Neuronal stem cell (in vitro differentiated cells): ENCODE measurements around the gene ANKEF1.

ENCODE experiments used
- DNase-seq: peaks from one replicate; pipeline ENCODE4 v3.0.0-alpha.2; 2013; ENCODE audit warnings: low spot score
- H2AFZ ChIP-seq: one replicate; pipeline ENCODE4 v1.6.1; 2013; ENCODE audit warnings: mild to moderate bottlenecking, low read length, inconsistent platforms
- H2AK5ac ChIP-seq: 2 replicates; pipeline ENCODE4 v1.6.1; 2013; ENCODE audit warnings: low read depth, mild to moderate bottlenecking, inconsistent platforms, low read length, moderate library complexity, mixed read lengths
- H2BK120ac ChIP-seq: 2 replicates; pipeline ENCODE4 v1.6.1; 2013; ENCODE audit warnings: low read depth, mild to moderate bottlenecking, inconsistent platforms, low read length, moderate library complexity, mixed read lengths
- H2BK12ac ChIP-seq: one replicate; pipeline ENCODE4 v1.6.1; 2013; ENCODE audit warnings: low read length, inconsistent platforms
- H2BK15ac ChIP-seq: 2 replicates; pipeline ENCODE4 v1.6.1; 2013; ENCODE audit warnings: mild to moderate bottlenecking, low read length, inconsistent platforms, mixed read lengths
- H2BK5ac ChIP-seq: one replicate; pipeline ENCODE4 v1.6.1; 2013; ENCODE audit warnings: inconsistent platforms, mild to moderate bottlenecking, low read length, moderate library complexity
- H3K14ac ChIP-seq: one replicate; pipeline ENCODE4 v1.6.1; 2013; ENCODE audit warnings: low read length, inconsistent platforms
- H3K18ac ChIP-seq: 2 replicates; pipeline ENCODE4 v1.6.1; 2013; ENCODE audit warnings: low read length, inconsistent platforms
- H3K23ac ChIP-seq: 2 replicates; pipeline ENCODE4 v1.6.1; 2013; ENCODE audit warnings: low read depth, mild to moderate bottlenecking, mixed read lengths, low read length, inconsistent platforms; ENCODE audit not compliant: poor library complexity
- H3K27ac ChIP-seq: replicated peaks from 3 replicates; pipeline ENCODE4 v1.5.1; 2013; ENCODE audit warnings: low read length, inconsistent platforms
- H3K27me3 ChIP-seq, 3 experiments: 2 replicates each; pipeline ENCODE4 v1.6.1; 2013; ENCODE audit warnings: low read length in 3 of 3, mild to moderate bottlenecking in 2 of 3, inconsistent platforms in 1 of 3, low read depth in 1 of 3, mixed read lengths in 1 of 3, moderate library complexity in 1 of 3; ENCODE audit not compliant: control insufficient read depth in 3 of 3, insufficient read depth in 3 of 3
- H3K36me3 ChIP-seq, 2 donors: replicated peaks in 1 of 2; 2 replicates each; pipeline ENCODE4 v1.6.1; 2013; ENCODE audit warnings: low read length in 2 of 2; ENCODE audit not compliant: control insufficient read depth in 2 of 2, insufficient read depth in 2 of 2
- H3K4ac ChIP-seq: 2 replicates; pipeline ENCODE4 v1.6.1; 2013; ENCODE audit warnings: inconsistent platforms, mild to moderate bottlenecking, low read length, moderate library complexity
- H3K4me1 ChIP-seq, 2 donors: 1 replicate in 1 of 2; 2 replicates in 1 of 2; pipeline ENCODE4 v1.6.1; 2013; ENCODE audit warnings: low read length in 2 of 2, low read depth in 1 of 2; ENCODE audit not compliant: control insufficient read depth in 2 of 2, insufficient read depth in 1 of 2
- H3K4me2 ChIP-seq: one replicate; pipeline ENCODE4 v1.6.1; 2013; ENCODE audit warnings: mild to moderate bottlenecking, low read length, inconsistent platforms; ENCODE audit not compliant: insufficient read depth, poor library complexity, severe bottlenecking
- H3K4me3 ChIP-seq, 2 donors: 2 replicates each; pipeline ENCODE4 v1.5.1; 2013; ENCODE audit warnings: low read length in 2 of 2, mild to moderate bottlenecking in 2 of 2, inconsistent platforms in 1 of 2, moderate library complexity in 1 of 2
- H3K79me1 ChIP-seq: one replicate; pipeline ENCODE4 v1.6.1; 2013; ENCODE audit warnings: low read depth, mild to moderate bottlenecking, inconsistent platforms, low read length, moderate library complexity
- H3K9ac ChIP-seq: one replicate; pipeline ENCODE4 v1.6.1; 2013; ENCODE audit warnings: mild to moderate bottlenecking, low read depth, low read length, inconsistent platforms; ENCODE audit not compliant: poor library complexity
- H3K9me3 ChIP-seq, 2 donors: replicated peaks in 1 of 2; 2 replicates each; pipeline versions ENCODE3 to v1.6.1; 2013; ENCODE audit warnings: low read length in 2 of 2, mild to moderate bottlenecking in 2 of 2, inconsistent platforms in 1 of 2, low read depth in 1 of 2, mixed read lengths in 1 of 2, moderate library complexity in 1 of 2; ENCODE audit not compliant: control insufficient read depth in 2 of 2, insufficient read depth in 1 of 2
- H4K8ac ChIP-seq: one replicate; pipeline ENCODE4 v1.6.1; 2013; ENCODE audit warnings: low read depth, mild to moderate bottlenecking, inconsistent platforms, low read length, moderate library complexity
- H4K91ac ChIP-seq: one replicate; pipeline ENCODE4 v1.6.1; 2013; ENCODE audit warnings: low read length, low read depth, mild to moderate bottlenecking, inconsistent platforms; ENCODE audit not compliant: poor library complexity
- WGBS, 2 donors: extraction: QIAGEN DNeasy Blood & Tissue Kit; methylation state at CpG; one replicate each; pipeline ENCODE4 v1.1.7; 2013; ENCODE audit warnings: missing lambda C conversion rate in 2 of 2, mixed read lengths in 1 of 2; ENCODE audit not compliant: insufficient read length in 2 of 2, insufficient replicate concordance in 1 of 2; ENCODE audit errors: extremely low coverage in 2 of 2; 5-methylcytosine and 5-hydroxymethylcytosine counted together

The ANKEF1 gene

DNA sequence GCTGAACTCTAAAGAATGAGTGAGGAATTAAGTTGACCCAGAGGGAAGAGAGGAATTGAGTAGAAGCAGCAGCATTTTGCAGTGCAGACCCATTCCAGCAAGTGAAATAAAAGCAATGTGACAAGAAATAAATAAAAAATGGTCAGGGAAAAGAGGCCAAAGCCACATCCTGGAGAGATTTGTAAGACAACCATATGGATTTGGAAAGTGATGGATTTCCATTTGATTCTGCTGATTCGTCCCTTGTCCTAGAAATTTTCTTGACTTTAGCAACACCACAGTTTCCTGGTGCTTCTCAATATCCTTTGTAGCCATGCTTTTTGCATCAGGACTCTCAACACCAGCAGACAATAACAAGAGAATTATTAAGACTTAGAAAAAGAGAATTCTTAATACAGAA, 29.8 kb downstream of the ANKEF1 start:
- Histone ChIP-seq H3K27me3 (no peaks in the 10 kb centered on the region), H3K79me1 (no peaks in the 10 kb centered on the region), H4K8ac (no peak overlapping the region), H3K4me1 (no peaks in the 10 kb centered on the region), H2BK120ac (no peak overlapping the region), H3K9ac (no peak overlapping the region), H3K14ac (no peak overlapping the region), H2BK15ac (no peak overlapping the region), H3K23ac (no peak overlapping the region), H3K4me2 (no peak overlapping the region), H2AK5ac (no peak overlapping the region), H3K4ac (no peak overlapping the region), H2BK12ac (no peak overlapping the region), H2AFZ (no peak overlapping the region), H3K27ac (no peak overlapping the region), H3K9me3 (no peaks in the 10 kb centered on the region), H2BK5ac (no peak overlapping the region), H3K36me3 (no peaks in the 10 kb centered on the region), H3K18ac (no peak overlapping the region), H3K4me3 (no peak overlapping the region), H4K91ac (no peak overlapping the region)
- DNase-seq = no peak
- no CpG with 5 or more reads among the region's 1 CpG for WGBS, 2 donors

DNA sequence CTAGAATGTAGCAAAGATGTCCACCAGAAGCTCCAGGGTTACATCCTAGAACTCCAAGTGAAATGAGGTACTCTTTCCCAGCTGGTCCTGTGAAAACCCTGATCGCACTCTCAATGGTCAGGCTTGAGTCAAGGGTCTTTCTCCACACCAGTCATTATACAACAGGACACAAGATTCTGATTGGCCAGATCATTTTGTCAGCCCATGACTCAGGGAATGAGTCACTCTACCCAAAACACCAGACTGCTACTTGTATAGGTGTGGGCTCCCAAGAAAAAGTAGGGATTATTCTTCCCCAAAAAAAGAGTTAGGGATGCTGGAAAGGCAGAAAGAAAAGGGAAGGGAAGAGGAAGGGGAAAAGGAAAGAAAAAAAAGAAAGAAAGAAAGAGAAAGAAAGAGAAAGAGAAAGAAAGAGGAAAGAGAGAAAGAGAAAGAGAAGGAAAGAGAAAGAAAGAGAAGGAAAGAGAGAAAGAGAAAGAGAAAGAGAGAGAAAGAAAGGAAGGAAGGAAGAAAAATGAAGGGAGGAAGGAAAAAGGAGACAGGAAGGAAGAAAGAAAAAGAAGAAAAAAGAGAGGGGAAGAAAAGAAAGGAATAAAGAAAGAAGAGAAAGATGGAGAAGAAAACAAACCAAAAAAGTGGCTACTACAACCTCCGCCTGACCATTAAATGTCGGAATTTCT, 30.5 kb downstream of the ANKEF1 start:
- H2BK12ac ChIP-seq = no peak overlapping the region
- H2AK5ac ChIP-seq = no peak overlapping the region
- H3K27me3 ChIP-seq = no peaks in the 10 kb centered on the region
- H3K23ac ChIP-seq = no peak overlapping the region
- H2AFZ ChIP-seq = no peak overlapping the region
- no peak overlapping the region for H2BK15ac ChIP-seq
- no peak overlapping the region for H3K14ac ChIP-seq
- DNase-seq = no peak
- no peaks in the 10 kb centered on the region for H3K36me3 ChIP-seq
- H3K9ac ChIP-seq = no peak overlapping the region
- no peak overlapping the region for H3K27ac ChIP-seq
- no peak overlapping the region for H4K91ac ChIP-seq
- WGBS, 2 donors = no CpG with 5 or more reads among the region's 3 CpGs
- H3K18ac ChIP-seq = no peak overlapping the region
- H3K79me1 ChIP-seq = no peaks in the 10 kb centered on the region
- no peak overlapping the region for H3K4me3 ChIP-seq
- no peak overlapping the region for H3K4me2 ChIP-seq
- H3K4ac ChIP-seq = no peak overlapping the region
- H4K8ac ChIP-seq = no peak overlapping the region
- H3K9me3 ChIP-seq = no peaks in the 10 kb centered on the region
- no peak overlapping the region for H2BK120ac ChIP-seq
- H2BK5ac ChIP-seq = no peak overlapping the region
- H3K4me1 ChIP-seq = no peaks in the 10 kb centered on the region

DNA sequence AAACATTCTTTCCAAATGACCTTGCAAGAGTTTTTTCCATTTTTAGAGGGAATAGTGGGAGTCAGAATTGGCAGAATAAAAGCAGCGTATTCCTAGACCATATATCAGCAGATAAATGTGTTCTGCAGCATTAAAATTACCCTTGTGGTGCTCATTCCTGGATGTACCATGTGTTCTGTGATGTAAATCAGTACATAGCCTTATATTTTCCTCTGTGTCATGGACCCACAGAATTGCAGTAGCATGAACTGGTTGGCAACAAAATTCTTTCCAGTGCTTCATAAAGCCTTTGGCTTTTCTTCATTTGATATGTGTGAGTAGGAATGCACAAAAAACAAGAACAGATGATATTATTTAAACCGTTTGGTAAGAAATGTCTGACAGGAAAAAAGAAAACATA, 32.5 kb downstream of the ANKEF1 start:
- Histone ChIP-seq H3K27me3 (no peaks in the 10 kb centered on the region), H3K23ac (no peak overlapping the region), H3K14ac (no peak overlapping the region), H3K4me3 (no peak overlapping the region), H3K18ac (no peak overlapping the region), H2BK15ac (no peak overlapping the region), H3K9me3 (no peaks in the 10 kb centered on the region), H2BK12ac (no peak overlapping the region), H3K4me2 (no peak overlapping the region), H4K8ac (no peak overlapping the region), H2AK5ac (no peak overlapping the region), H3K36me3 (no peaks in the 10 kb centered on the region), H2BK120ac (no peak overlapping the region), H3K9ac (no peak overlapping the region), H3K4ac (no peak overlapping the region), H2BK5ac (no peak overlapping the region), H4K91ac (no peak overlapping the region), H2AFZ (no peak overlapping the region), H3K4me1 (no peaks in the 10 kb centered on the region), H3K79me1 (no peaks in the 10 kb centered on the region), H3K27ac (no peak overlapping the region)
- no peak for DNase-seq
- WGBS, 2 donors = no CpG with 5 or more reads among the region's 2 CpGs

DNA sequence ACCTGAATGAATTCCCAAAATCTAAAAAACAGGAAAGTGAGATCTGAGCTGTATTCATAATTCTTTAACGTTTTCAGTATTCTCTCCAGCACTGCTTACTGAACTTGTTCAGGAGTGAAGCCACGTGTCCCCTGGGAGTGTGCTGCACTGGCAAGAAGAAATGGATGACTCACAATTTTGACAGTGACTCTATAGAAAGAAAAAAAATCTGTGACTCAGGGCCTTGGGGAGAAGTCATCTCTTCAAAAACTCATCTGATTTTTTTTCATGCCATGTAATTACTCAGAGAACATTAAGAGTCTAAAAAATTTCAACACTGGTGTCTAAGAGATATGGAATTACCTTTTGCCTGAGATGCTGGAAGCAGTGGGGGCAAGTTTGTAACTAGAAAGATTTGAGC, 39.7 kb downstream of the ANKEF1 start:
- Histone ChIP-seq H3K4me1 (no peaks in the 10 kb centered on the region), H3K4me3 (no peak overlapping the region), H3K79me1 (no peaks in the 10 kb centered on the region), H3K4me2 (no peak overlapping the region), H2BK12ac (no peak overlapping the region), H2BK120ac (no peak overlapping the region), H3K4ac (no peak overlapping the region), H2AFZ (no peak overlapping the region), H2BK5ac (no peak overlapping the region), H3K27ac (no peak overlapping the region), H2BK15ac (no peak overlapping the region), H3K27me3 (no peaks in the 10 kb centered on the region), H3K23ac (no peak overlapping the region), H3K14ac (no peak overlapping the region), H3K18ac (no peak overlapping the region), H3K36me3 (no peaks in the 10 kb centered on the region), H3K9me3 (no peaks in the 10 kb centered on the region), H3K9ac (no peak overlapping the region), H4K8ac (no peak overlapping the region), H2AK5ac (no peak overlapping the region), H4K91ac (no peak overlapping the region)
- no CpG with 5 or more reads among the region's 2 CpGs for WGBS, 2 donors
- no peak for DNase-seq
